GM23338 (cell line): ENCODE measurements around the gene SLC9A8. TPM values are rescaled to one million over a fixed set of nuclear protein-coding genes. Genes with fewer than 3 reads are reported as not detected.
A peak's percentile ranks its signal among the peaks of the same experiment; 100 is the strongest.

Source experiments
- ATAC-seq: fragments of 200-7000 bp; cut with Tn5 transposase; 3 replicates; pipeline ENCODE4 v1.9.1; 2020
- DNase-seq: peaks from one replicate; pipeline ENCODE4 v3.0.0-alpha.2; 2015; ENCODE audit warnings: low spot score
- H2AFZ ChIP-seq: fragments of 200-600 bp; sonication (generic); 2 replicates; pipeline ENCODE4 v1.8.0; 2016; ENCODE audit warnings: antibody characterized with exemption, mild to moderate bottlenecking, moderate library complexity
- H3F3A ChIP-seq: fragments of 200-600 bp; sonication (generic); replicated peaks from 2 replicates; pipeline ENCODE4 v1.8.0; 2017; ENCODE audit warnings: antibody characterized with exemption, mixed run types, low read depth
- H3K27ac ChIP-seq: fragments of 200-600 bp; sonication (generic); 2 replicates; pipeline ENCODE4 v1.6.1; 2016; ENCODE audit warnings: low read depth
- H3K27me3 ChIP-seq: fragments of 200-600 bp; sonication (generic); 2 replicates; pipeline ENCODE4 v1.8.0; 2016; ENCODE audit warnings: mild to moderate bottlenecking, mixed run types, moderate library complexity; ENCODE audit not compliant: insufficient read depth
- H3K36me3 ChIP-seq: fragments of 200-600 bp; sonication (generic); 2 replicates; pipeline ENCODE4 v1.8.0; 2016; ENCODE audit warnings: mild to moderate bottlenecking; ENCODE audit not compliant: insufficient read depth
- H3K4me1 ChIP-seq: fragments of 200-600 bp; sonication (generic); 2 replicates; pipeline ENCODE4 v1.8.0; 2016; ENCODE audit warnings: mild to moderate bottlenecking, moderate library complexity; ENCODE audit not compliant: insufficient read depth
- H3K4me2 ChIP-seq: fragments of 200-600 bp; sonication (generic); 2 replicates; pipeline ENCODE4 v1.7.1; 2017; ENCODE audit warnings: mixed run types
- H3K4me3 ChIP-seq: fragments of 200-600 bp; sonication (generic); 2 replicates; pipeline ENCODE4 v1.6.1; 2016; ENCODE audit warnings: mixed run types
- H3K79me2 ChIP-seq: fragments of 200-600 bp; sonication (generic); replicated peaks from 2 replicates; pipeline ENCODE4 v1.8.0; 2017; ENCODE audit warnings: mild to moderate bottlenecking; ENCODE audit not compliant: insufficient read depth
- H3K9me2 ChIP-seq: fragments of 200-600 bp; sonication (generic); 2 replicates; pipeline ENCODE4 v1.8.0; 2017; ENCODE audit not compliant: insufficient read depth
- H4K20me1 ChIP-seq: fragments of 200-600 bp; sonication (generic); replicated peaks from 2 replicates; pipeline ENCODE4 v1.8.0; 2017; ENCODE audit warnings: mild to moderate bottlenecking; ENCODE audit not compliant: insufficient read depth
- H3K27ac Mint-ChIP-seq: 2 replicates; pipeline ENCODE4 v1.8.0; 2020; ENCODE audit warnings: inconsistent platforms, mild to moderate bottlenecking, moderate library complexity, mixed read lengths
- H3K27me3 Mint-ChIP-seq: 3 replicates; pipeline ENCODE4 v1.8.0; 2022; ENCODE audit warnings: low read depth, mild to moderate bottlenecking, moderate library complexity, mixed read lengths, inconsistent platforms; ENCODE audit not compliant: insufficient read depth, poor library complexity
- H3K36me3 Mint-ChIP-seq: 3 replicates; pipeline ENCODE4 v1.8.0; 2021; ENCODE audit warnings: low read depth, mild to moderate bottlenecking, inconsistent platforms, moderate library complexity, mixed read lengths
- H3K4me1 Mint-ChIP-seq: 3 replicates; pipeline ENCODE4 v1.8.0; 2020; ENCODE audit warnings: mild to moderate bottlenecking, inconsistent platforms, mixed read lengths
- H3K4me3 Mint-ChIP-seq: 3 replicates; pipeline ENCODE4 v1.8.0; 2021; ENCODE audit warnings: moderate library complexity, mild to moderate bottlenecking, inconsistent platforms, mixed read lengths
- H3K9me3 Mint-ChIP-seq: 3 replicates; pipeline ENCODE4 v1.8.0; 2020; ENCODE audit warnings: moderate library complexity, mild to moderate bottlenecking, inconsistent platforms, mixed read lengths
- CREB1 ChIP-seq: fragments of 250-450 bp; sonication (Bioruptor Pico); IDR thresholded peaks from 2 replicates; pipeline ENCODE4 v1.5.0; 2020; ENCODE audit warnings: low read depth, mild to moderate bottlenecking, moderate library complexity
- CTCF ChIP-seq, 2 experiments: fragments of 200-600 bp in 1 of 2; sonication (generic) in 1 of 2; conservative IDR thresholded peaks; 2 replicates each; pipeline versions ENCODE4 v1.5.1 to v1.6.1; 2016 to 2017; ENCODE audit warnings: antibody characterized with exemption in 2 of 2, low read depth in 2 of 2, mild to moderate bottlenecking in 2 of 2, moderate library complexity in 1 of 2
- NANOG ChIP-seq: IDR thresholded peaks from 2 replicates; pipeline ENCODE4 v1.6.1; 2016; ENCODE audit warnings: antibody characterized with exemption, borderline replicate concordance
- STAT1 ChIP-seq: IDR thresholded peaks from one replicate; pipeline ENCODE4 v1.6.1; 2016; ENCODE audit warnings: antibody characterized with exemption; ENCODE audit not compliant: unreplicated experiment
- ZNF114 ChIP-seq: fragments of 250-450 bp; sonication (Bioruptor Pico); IDR thresholded peaks from 2 replicates; pipeline ENCODE4 v1.5.0; 2020; ENCODE audit warnings: mild to moderate bottlenecking, moderate library complexity
- ZNF331 ChIP-seq: fragments of 250-450 bp; sonication (Bioruptor Pico); IDR thresholded peaks from 2 replicates; pipeline ENCODE4 v1.5.0; 2020; ENCODE audit warnings: low read depth, mild to moderate bottlenecking, moderate library complexity
- ZNF462 ChIP-seq: fragments of 250-450 bp; sonication (Bioruptor Pico); IDR thresholded peaks from 2 replicates; pipeline ENCODE4 v1.5.0; 2020; ENCODE audit warnings: mild to moderate bottlenecking, moderate library complexity
- polyA plus RNA-seq: library from polyadenylated mRNA; unstranded; fragments of >200 nt; fragmentation: Nextera tagmentation; extraction: Ambion mirVana; gene quantifications from 2 replicates; pipeline ENCODE4 v1.2.1, GENCODE V29; 2016
- total RNA-seq: library from RNA; depleted of rRNA; stranded (reverse); fragments of >200 nt; shearing (Covaris generic); gene quantifications from 2 replicates; pipeline ENCODE4 v1.2.3, GENCODE V29; 2014

Gene SLC9A8
- total and polyA plus RNA-seq, 2 experiments from 2014 or later, result 2.6 to 6.4 TPM

DNA sequence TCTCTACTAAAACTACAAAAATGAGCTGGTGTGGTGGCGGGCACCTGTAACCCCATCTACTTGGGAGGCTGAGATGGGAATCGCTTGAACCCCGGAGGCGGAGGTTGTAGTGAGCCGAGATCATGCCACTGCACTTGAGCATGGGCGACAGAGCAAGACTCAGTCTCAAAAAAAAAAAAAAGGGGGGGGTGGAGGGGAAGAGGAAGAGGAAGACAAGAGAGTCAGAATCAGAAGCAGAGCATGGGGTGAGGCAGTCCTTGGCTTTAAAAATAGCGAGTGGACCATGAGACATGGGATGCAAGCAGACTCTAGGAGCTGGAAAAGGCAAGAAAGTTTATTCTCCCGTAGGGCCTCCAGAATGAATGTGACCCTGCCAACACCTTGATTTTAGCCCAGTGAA lies 3.9 kb upstream of the SLC9A8 start (continued):
- TF ChIP-seq ZNF462 (CRISPR knock-in tag) (no peak), NANOG (no peak), STAT1 (no peak), ZNF114 (CRISPR knock-in tag) (no peak), ZNF331 (CRISPR knock-in tag) (no peak)

DNA sequence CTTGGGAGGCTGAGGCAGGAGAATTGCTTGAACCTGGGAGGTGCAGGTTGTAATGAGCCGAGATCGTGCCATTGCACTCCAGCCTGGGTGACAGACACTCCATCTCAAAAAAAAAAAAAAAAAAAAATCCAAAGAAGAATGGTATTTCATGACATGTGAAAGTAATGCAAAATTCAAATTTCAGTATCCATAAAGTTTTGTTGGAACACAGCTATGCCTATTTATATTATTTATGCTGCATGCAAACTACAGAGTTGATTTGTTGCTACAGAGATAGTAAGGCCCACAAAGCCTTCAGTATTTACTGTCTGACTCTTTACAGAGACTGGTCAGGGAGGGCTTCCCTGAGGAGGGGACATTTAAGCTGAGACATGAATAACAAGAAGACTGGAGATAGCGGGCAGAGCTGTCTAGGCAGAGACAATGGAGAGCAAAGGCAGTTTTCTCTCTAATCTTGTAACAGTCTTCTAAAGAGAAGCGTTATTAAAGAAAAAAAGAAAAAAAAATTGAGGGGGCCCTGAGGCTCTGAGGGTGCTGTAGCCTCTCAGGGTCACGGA lies 2.7 kb upstream of the SLC9A8 start:
- DNase-seq, result no peak
- Histone ChIP-seq H4K20me1 (no peaks in the 10 kb centered on the region; the same call in 1 of the 2 replicates), H3K4me3 (no peak overlapping the region), H3K4me2 (no peak overlapping the region), H2AFZ (peak overlapping the region; percentile 68; the same call in 1 of the 2 replicates), H3F3A (peaks cover 8% of the 10 kb centered on the region; the same call in 1 of the 2 replicates), H3K36me3 (no peaks in the 10 kb centered on the region), H3K27me3 (no peaks in the 10 kb centered on the region), H3K79me2 (no peaks in the 10 kb centered on the region; the same call in 1 of the 2 replicates), H3K4me1 (peaks cover 13% of the 10 kb centered on the region), H3K9me2 (no peaks in the 10 kb centered on the region), H3K27ac (no peak overlapping the region)
- H3K36me3 Mint-ChIP-seq, result no peaks in the 10 kb centered on the region; the same call in 2 of the 3 replicates
- H3K4me1 Mint-ChIP-seq, result peaks cover 18% of the 10 kb centered on the region
- no peak for ATAC-seq
- no peak overlapping the region for H3K27ac Mint-ChIP-seq
- peaks cover 5% of the 10 kb centered on the region for H3K27me3 Mint-ChIP-seq
- no peaks in the 10 kb centered on the region; the same call in 2 of the 3 replicates for H3K9me3 Mint-ChIP-seq
- H3K4me3 Mint-ChIP-seq, result no peak overlapping the region
- TF ChIP-seq CREB1 (CRISPR knock-in tag), result no peak
- no peak for TF ChIP-seq ZNF462 (CRISPR knock-in tag)
- no peak for TF ChIP-seq CTCF (conservative IDR thresholded peaks at IDR 0.05; ENCODE audit: low read depth in 2 of 2)
